HG02938 (cell line): Measurements from ENCODE around the gene MTMR3.

Experiments
- ATAC-seq: cut with Tn5 transposase; IDR thresholded peaks from one replicate; pipeline ENCODE4 v1.9.1; 2021; ENCODE audit warnings: mild to moderate bottlenecking, moderate library complexity; ENCODE audit not compliant: unreplicated experiment

Gene MTMR3

DNA sequence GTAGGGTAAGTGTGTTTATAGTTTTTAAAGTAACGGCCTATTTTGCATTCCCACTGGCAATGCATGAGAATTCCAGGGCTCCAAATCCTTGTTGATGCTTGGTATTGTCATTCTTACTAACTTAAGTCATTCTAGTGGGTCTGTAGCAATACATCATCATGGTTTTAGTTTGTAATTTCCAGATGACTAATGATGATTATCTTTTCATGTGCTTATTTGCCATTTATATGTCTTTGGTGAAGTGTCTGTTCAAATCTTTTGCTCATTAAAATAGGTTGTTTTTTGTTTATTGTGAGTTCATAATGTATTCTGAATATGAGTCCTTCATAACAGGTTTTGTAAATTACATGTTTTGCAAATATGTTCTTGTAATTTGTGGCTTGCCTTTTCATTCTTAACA, 31.2 kb downstream of the MTMR3 start:
- no peak for ATAC-seq

DNA sequence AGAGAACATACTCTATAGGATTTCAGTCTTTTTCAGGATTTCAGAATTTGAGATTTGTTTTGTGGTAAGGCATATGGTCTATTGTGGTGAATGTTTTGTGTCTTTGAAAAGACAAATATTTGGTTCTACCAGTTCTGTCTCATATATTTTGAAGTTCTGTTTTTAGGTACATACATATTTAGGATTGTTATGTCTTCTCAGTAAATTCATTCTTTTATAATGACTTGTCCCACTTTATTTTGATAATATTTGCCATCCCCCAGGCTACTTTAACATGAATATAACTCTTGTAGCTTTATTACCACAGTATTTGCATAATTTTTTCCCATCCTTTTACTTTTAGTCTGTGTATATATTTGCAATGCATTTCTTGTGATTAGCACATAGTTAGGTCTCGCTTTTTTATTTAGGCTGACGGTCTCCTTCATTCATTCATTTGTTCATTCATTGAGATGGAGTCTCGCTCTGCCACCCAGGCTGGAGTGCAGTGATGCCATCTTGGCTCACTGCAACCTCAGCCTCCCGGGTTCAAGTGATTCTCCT, 32.1 kb downstream of the MTMR3 start:
- ATAC-seq, result no peak

DNA sequence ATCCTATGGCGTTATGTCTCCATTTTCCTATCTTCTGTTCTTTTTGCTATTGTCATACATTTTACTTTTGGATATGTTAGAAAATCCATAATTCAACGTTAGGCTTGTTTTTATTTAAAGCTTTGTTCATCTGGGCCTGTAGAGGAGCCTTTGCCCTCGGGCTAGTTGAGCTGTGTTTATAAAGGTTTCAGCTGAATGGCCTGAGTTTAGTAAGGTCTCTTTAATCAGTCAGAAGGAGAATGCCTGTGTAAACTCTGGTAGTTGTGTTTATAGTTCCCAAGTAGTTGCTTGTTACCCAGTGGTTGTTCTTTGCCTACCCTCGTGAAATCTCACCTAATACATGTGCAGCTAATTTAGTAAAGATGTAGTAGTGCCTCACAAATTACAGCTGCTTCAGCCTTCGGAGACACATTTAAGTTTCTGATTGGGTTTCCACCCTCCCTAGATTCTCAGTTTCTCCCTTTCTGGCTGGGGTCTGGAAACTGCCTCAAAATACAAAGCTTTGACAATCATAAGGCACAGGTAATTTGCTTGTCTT, 33.1 kb downstream of the MTMR3 start:
- no peak for ATAC-seq

DNA sequence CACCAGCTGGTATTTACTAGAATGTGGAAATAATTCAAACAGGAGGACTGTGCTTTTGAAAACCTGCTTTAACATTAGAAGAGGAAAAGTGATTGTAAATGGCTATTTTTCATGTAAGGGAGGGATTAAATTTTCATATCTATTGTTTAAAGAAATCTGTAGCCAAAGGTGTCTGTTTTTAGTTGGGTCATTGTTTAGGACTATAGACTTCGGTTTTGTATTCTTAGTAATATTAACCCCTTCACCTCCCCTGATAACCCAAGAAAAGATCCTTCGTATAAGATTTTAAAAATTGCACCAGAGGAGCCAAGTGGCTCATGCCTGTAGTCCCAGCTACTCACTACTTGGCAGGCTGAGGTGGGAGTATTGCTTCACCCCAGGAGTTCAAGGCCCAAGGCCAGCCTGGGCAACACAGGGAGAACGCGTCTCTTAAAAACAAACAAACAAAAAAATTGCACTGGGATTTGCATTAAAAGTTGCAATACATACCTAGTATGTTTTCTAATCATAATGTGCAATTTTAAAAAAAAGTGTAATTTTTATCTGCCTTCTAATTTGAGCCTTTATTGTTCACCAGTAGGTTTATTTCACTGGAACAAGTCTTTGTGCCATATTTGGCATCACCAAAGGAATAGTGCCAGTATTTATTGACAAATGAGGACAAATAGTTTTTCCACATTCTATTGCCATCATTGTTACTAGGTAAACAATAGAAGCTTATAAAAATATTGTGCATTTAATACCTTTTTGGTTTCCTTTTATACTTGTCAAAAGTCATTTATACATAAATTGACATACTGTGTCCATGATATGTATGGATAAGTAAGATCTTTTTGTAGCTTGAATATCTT, 34.3 kb downstream of the MTMR3 start:
- no peak for ATAC-seq

DNA sequence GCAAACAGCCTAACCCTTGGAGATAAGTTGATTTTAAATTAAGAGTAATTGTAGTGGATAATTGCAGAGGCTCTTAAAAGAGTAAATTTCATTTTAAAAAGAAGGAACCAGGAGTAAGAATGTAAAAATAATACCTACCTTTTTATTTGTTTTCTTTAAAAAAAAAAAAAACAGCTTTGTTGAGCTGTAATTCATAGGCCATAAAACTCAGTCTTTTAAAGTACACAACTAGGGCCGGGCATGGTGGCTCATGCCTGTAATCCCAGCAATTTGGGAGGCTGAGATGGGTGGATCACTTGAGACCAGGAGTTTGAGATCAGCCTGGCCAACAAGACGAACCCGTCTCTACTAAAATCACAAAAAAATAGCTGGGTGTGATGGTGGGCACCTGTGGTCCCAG, 42.4 kb downstream of the MTMR3 start:
- ATAC-seq, result no peak

DNA sequence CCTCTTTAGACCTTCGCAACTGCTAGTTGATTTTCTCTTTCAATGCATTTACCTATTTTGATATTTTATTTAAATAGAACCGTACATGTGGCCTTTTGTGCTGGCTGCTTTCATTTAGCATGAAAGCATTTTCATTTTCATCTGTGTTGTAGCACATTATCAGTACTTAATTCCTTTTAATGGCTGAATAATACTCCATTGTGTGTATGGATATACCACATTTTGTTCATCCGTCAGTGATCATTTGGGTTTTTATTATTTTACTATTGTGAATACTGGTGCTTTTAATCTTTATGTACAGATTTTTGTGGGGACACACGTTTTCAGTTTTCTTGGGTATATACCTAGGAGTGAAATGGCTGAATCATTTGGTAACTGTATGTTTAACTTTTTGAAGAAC, 43.1 kb downstream of the MTMR3 start:
- no peak for ATAC-seq

DNA sequence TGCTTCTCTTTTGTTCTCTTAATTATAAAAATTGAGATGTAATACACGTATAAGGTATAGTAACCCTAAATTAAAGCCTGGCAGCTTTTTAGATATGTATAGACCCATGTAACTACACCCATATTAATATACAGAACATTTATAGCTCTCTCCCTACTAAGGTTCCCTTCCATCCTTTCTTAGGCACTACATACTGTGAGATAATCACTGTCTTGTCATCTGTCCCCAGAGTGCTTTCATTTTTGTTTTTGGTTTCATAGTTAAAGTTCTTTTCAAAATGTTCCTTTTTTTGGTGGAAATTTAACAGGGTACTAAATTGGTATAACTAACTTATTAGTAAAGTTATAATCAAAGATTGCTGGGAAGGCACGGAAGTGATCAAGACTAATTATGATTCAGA, 49.2 kb downstream of the MTMR3 start:
- ATAC-seq, result no peak

DNA sequence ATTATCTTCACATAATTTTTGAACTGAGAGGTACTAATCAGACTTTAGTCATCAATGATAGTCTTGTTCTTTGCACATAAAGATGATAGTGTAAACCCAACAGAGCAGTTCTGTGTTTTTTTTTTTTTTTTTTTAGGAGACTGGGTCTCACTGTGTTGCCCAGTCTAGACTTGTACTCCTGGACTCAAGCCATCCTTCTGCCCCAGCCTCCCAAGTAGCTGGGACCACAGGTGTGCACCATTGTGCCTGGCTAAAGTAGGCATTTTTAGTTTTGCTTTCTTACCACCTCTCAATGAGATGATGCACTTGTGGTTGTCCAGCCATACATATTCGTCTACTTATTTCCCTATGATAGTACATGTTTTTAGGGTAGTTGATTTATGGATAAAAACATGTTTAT, 50.6 kb downstream of the MTMR3 start:
- no peak for ATAC-seq

DNA sequence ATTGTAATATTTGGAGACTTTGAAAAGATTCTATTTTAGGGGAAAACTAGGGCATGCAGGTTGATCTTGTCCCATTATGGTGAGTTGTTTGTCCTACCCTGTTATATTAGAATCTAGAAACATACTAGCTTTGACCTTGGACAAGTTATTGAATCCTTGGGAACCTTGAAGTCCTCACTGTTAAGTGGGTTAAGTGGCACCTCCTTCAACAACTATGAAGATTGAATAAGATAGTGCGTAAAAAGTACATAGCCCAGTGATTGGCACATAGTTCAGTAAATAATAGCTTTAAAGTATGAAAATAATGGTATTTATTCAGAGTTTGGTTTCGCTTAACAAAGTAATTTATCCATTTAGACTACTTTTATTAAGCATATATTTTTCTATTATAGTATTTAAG, 51.6 kb downstream of the MTMR3 start:
- no peak for ATAC-seq

DNA sequence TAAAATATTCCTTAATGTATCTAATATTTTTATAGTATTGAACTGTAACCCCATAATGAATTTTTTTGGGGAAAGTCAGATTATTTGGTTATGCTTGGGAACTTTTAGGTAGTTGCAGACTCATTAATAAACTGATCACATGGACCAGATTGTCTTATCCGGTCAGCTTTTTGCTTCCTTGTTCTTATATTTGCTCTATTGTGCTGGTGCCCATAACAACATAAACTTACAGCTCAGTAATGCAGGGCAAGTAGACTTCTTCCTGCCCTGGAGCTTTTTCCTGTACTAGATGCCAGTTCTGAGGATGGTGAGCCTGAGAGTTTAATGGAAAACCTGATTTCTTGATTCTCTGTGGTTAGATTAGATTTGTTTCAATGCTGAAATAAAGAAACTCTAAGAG, 53.2 kb downstream of the MTMR3 start:
- ATAC-seq, result no peak

DNA sequence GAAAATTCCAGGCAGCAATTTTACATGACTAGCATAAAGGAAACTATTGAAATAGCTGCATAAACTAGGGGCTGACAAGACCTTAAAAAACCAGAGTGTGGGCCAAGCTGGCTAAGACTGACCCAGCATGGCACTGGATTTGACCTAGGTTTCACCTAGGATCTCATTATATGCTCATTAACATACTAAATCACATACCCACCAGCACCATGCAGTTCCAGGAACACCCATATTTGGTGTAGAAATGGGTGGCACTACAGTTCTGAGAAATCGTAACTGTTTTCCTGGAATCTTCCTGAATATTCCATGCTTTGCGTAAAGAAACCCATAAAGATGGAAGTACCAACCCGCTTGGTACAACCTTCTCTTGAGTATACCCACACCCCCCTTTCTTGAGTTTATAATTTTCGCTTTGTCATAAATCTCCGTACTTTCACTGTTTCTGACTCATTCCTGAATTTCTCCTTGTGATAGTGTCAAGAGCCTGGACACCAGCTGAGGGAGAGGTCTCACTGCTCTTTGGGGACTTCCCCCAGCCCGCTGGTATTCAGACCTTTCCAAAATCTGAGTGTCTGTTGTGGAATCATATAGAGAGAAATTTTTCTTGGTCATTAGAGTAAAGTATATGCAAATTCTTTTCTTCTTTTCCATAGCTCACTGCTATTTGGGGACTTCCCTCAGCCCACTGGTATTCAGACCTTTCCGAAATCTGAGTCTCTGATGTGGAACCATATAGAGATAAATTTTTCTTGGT, 55.1 kb downstream of the MTMR3 start:
- no peak for ATAC-seq

DNA sequence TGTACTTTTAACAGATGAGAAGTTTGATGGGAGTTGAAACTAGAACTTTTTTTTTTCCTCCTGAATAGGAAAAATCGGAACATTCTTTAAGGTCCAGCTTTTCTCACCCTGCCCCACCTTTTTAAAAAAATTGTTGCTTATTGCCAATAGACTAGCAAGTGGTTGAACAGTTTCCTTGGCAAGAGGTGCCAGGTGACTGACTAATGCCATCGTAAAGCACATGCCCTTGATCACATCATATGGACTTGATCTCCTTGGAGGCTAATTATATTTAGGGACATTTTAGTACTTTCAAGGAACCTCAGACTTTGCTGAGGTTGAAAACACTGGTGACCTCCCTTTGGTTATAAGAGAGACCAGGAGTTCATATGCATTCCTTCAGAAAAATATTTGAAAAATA, 57.6 kb downstream of the MTMR3 start:
- no peak for ATAC-seq

DNA sequence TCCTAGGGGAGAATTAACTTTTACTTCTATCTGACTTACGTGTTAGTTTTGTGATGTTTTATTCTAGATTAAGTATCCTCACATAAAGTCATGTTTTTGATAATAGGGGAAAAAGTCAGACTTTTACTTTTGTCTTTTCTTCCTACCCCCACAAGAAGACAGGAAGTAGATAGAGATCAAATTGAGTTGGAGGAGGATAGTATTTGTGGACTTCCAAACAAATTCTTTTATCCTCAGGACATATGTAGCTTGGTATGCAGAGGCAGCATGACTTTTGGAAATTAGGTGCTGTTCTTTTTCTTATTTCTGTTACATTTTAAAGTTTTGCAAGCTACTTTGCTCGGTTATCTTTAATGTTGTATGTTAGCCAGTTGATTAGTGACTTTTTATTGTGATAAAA, 61.4 kb downstream of the MTMR3 start:
- no peak for ATAC-seq

DNA sequence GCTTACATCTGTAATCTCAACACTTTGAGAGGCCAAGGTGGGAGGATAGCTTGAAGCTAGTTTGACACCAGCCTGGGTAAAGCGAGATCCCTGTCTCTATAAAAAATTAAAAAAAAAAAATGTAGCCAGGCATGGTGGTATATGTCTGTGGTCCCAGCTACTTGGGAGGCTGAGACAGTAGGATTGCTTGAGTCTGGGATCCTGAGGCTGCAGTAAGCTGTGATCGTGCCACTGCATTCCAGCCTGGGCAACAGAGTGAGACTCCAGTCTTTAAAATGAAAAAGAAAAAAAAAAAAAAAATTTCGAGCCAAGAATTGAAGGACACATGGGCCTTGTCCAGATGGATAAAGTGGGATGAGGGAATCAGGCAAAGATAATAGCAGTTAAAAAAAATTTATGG, 62.5 kb downstream of the MTMR3 start:
- no peak for ATAC-seq

DNA sequence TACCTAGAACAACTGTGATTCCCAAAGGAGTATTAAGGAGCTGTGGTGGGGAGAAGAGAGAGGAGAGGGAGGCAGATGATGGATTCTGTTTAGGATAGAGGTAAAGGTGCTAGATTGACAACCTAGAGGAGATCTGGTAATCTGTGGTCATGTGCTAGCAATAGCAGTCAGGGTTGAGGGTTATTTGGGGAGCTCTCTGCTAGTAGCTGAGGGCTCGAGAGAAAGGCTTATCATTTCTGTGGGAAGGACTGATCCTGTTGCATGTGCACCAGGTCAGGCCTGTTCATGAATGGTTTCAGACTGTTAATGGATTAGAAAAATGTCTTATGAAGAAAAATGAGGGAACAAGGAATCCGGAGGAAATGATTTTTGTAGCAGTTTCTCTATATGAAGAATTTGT, 63.2 kb downstream of the MTMR3 start:
- ATAC-seq, result no peak

DNA sequence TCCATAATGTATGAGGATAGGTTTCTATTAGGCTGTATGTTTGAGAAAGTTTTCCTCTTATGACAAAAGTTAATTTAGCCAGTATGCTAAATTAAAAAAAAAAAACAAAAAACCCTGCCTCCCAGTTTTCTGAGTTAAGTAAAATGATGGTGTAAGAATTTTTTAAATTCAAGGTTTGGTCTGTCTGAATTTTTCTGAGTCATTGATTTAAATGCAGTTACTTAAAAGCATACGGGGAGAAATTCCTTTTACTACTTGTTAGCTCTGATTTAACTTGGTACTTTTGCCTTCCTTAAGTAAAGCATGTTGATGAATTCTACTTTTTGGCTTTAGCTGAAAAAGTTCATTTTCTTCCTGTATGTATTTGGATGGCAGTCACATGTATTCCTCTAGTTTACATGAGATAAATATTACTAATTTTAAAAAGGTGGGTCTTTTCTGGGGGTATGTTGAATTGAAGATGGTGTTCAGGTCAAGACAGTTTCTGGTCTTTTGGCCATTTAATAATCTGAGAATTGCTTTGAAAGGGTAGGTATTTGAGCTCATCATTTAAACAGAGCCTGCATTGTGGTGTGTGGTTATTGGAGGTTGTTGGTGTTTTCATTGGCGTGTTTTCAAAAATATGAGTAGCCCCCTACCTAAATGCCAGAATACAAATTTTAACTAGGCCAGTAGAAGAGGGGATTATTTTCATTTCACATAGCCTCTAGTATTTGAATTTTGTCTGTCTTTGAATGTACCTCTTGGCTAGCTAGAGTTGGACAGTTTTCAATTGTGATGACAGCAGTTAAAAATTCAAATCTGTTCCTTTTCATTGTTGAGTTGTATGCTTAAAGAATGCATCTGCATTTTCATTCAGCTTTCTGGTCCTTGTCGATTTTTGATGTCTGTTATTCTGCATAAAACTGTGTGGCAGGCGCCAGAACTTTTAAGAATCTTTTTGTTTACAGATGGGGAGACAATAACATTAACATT, 64.7 kb downstream of the MTMR3 start:
- no peak for ATAC-seq

DNA sequence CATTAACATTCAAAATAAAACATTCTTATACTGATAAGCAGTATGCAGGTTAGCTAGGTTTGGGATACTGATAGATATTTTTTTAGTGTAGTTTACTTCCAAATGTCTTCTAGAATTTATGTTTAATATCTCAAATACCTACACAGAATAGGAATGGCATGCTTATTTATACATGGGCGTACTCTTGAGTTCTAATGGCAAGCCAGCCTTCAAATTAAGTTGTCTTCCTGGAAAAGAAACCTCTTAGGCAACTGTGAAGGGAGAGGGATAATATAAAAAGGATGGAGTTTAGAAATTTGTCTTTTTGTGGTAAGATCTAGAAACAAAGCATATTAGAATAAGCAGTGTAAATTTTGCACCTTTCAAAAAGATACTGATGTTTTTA, 65.4 kb downstream of the MTMR3 start:
- no peak for ATAC-seq

DNA sequence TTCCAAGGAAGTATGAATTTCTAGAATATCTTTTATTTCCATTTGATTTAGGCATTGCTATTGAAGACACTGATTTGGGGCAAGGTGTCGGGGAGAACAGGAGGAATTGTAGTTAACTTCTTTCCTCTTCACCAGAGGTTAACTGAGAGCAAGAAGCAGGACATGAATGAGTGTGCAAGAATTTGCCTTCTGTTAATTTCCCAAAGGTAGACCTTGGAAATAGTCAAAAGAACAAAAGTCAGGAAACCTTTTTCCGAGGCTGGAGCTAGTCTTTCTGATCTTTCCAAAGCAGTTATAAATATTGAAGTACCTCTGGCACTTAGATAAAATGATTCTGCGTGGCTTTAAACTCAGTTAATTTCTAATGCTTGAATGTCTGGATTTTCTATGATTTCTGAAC, 66.9 kb downstream of the MTMR3 start:
- ATAC-seq, result no peak

DNA sequence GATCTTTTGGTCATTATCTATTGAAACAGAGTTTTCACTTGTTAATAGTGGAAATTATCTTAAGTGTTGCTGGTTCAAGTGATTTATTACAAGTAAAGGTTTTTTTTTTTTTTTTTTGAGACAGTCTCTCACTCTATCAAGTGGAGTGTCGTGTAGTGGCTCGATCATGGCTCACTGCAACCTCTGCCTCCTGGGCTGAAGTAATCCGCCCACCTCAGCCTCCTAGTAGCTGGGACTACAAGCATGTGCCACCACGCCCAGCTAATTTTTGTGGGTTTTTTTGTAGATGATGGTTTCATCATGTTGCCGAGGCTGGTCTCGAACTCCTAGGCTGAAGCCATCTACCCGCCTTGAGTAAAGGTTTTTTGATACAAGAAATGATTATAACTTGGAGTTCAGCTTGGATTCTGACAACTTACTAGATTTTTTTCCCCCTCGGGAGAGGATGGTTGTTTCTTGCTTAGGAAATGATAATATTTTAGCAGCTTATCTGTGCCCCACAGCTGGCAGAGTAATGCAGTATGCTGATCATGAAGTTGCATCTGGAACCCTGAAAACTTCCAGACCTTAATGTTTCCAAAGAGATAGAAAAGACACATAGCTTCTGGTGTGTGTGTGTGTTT, 68.9 kb downstream of the MTMR3 start:
- ATAC-seq, result no peak

DNA sequence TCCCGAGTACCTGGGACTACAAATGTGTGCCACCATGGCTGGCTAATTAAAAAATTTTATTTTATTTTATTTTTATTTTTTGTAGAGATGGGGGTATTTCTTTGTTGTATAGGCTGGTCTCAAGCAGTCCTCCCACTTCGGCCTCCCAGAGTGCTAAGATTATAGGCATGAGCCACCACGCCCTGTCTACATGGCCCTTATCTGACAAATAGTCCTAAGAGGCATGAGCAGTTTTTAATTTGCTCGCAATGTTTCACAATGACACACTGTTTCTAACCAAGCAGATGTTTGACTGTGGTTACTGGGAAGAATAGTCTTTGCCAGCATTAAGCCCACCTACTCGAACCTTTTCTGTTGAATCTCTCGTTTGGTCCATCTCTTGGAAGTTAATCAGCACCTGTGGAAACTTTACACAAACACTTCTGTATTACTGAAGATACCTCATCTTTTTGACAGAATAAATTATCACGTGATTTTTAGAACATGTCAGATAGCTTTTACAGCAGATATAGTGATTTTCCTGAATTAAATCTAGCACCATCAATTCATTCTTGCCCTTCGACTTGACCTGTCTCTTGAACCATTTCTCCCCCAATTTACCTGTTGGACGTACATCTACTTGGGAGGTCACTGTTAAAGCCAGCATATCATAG, 71.4 kb downstream of the MTMR3 start:
- ATAC-seq, result no peak
